K562 (cell line): ENCODE results near the gene BBX. TPM values are rescaled to one million over a fixed set of nuclear protein-coding genes. Genes with fewer than 3 reads are reported as not detected.

Experiments
- ATAC-seq: fragments of 200-7000 bp; cut with Tn5 transposase; 3 replicates; pipeline ENCODE4 v1.9.1; 2020; ENCODE audit warnings: moderate library complexity
- BruUV-seq: library from RNA; stranded (reverse); fragments of 400-500 nt; replicated peaks from 2 replicates; lab custom pipeline; 2021; lab: Mats Ljungman, UMichigan
- CTCF ChIA-PET: fragments of 300-600 bp; formaldehyde crosslinking; extraction: SDS; loops from one replicate; lab custom pipeline; 2021; ENCODE audit warnings: low intra/inter-chr PET ratio; lab: Yijun Ruan, JAX
- POLR2A ChIA-PET: fragments of 300-600, 350-650 bp; sonication (Branson Sonifier 250); formaldehyde crosslinking; extraction: SDS; loops from one replicate; lab custom pipeline; 2021; ENCODE audit warnings: antibody characterized with exemption, inconsistent platforms; lab: Yijun Ruan, JAX
- DNase-seq, 4 experiments: peaks; one replicate each; pipeline versions ENCODE4 v3.0.0 to v3.0.0-alpha.2; 2011 to 2018; ENCODE audit warnings: low spot score in 3 of 4, mixed read lengths in 3 of 4; ENCODE audit errors: extremely low read depth in 1 of 4
- FAIRE-seq: peaks from 2 replicates; lab custom pipeline; 2011; peaks lifted over from hg19 to GRCh38; lab: Jason Lieb, UNC
- H2AFZ ChIP-seq: 2 replicates; pipeline ENCODE4 v1.6.0; 2011; ENCODE audit warnings: low read depth, low read length, control low read depth, inconsistent platforms
- H3K27ac ChIP-seq: fragments of 200-600 bp; 3 replicates; pipeline ENCODE4 v1.8.0; 2011; ENCODE audit warnings: low read depth, mild to moderate bottlenecking, control low read depth, inconsistent platforms, low read length, moderate library complexity, mixed read lengths; ENCODE audit errors: extremely low read depth
- H3K27me3 ChIP-seq, 2 experiments: fragments of 300-600 bp in 1 of 2; 2 replicates in 1 of 2; 3 replicates in 1 of 2; pipeline versions ENCODE4 v1.6.0 to v1.8.0; 2011; ENCODE audit warnings: inconsistent platforms in 2 of 2, low read length in 2 of 2, mild to moderate bottlenecking in 1 of 2, mixed read lengths in 1 of 2, moderate library complexity in 1 of 2; ENCODE audit not compliant: control insufficient read depth in 2 of 2, insufficient read depth in 2 of 2
- H3K36me3 ChIP-seq: fragments of 300-600 bp; 3 replicates; pipeline ENCODE4 v1.8.0; 2011; ENCODE audit warnings: mild to moderate bottlenecking, low read length, inconsistent platforms; ENCODE audit not compliant: control insufficient read depth, insufficient read depth
- H3K4me1 ChIP-seq, 2 experiments: fragments of 200-600 bp in 1 of 2; replicated peaks in 1 of 2; 2 replicates in 1 of 2; 3 replicates in 1 of 2; pipeline versions ENCODE4 v1.5.1 to v1.8.0; 2011; ENCODE audit warnings: inconsistent platforms in 2 of 2, low read length in 2 of 2, mild to moderate bottlenecking in 1 of 2, mixed read lengths in 1 of 2, moderate library complexity in 1 of 2; ENCODE audit not compliant: control insufficient read depth in 2 of 2, insufficient read depth in 2 of 2
- H3K4me2 ChIP-seq: 2 replicates; pipeline ENCODE4 v1.6.1; 2011; ENCODE audit warnings: low read length, control low read depth, inconsistent platforms, mixed read lengths; ENCODE audit not compliant: insufficient read depth
- H3K4me3 ChIP-seq: fragments of 200-600 bp; sonication (generic), shearing (Covaris generic); 2 replicates; pipeline ENCODE4 v1.5.1; 2016; ENCODE audit warnings: control low read depth, inconsistent platforms
- H3K79me2 ChIP-seq: fragments of 200-600 bp; 3 replicates; pipeline ENCODE4 v1.8.0; 2011; ENCODE audit warnings: low read length, inconsistent platforms; ENCODE audit not compliant: control insufficient read depth, insufficient read depth
- H3K9ac ChIP-seq, 2 experiments: 2 replicates each; pipeline versions ENCODE4 v1.6.0 to v1.6.1; 2011; ENCODE audit warnings: low read depth in 2 of 2, low read length in 2 of 2, control low read depth in 1 of 2, inconsistent platforms in 1 of 2, mild to moderate bottlenecking in 1 of 2, mixed read lengths in 1 of 2; ENCODE audit not compliant: insufficient read depth in 1 of 2
- H3K9me1 ChIP-seq: one replicate; pipeline ENCODE4 v1.6.0; 2011; ENCODE audit warnings: inconsistent platforms, mild to moderate bottlenecking, low read length, moderate library complexity; ENCODE audit not compliant: control insufficient read depth, insufficient read depth
- H3K9me3 ChIP-seq: replicated peaks from 2 replicates; pipeline ENCODE4 v1.5.1; 2011; ENCODE audit warnings: low read depth, low read length, inconsistent platforms; ENCODE audit not compliant: control insufficient read depth, insufficient read depth
- H4K20me1 ChIP-seq: replicated peaks from 2 replicates; pipeline ENCODE4 v1.6.1; 2011; ENCODE audit warnings: low read length, inconsistent platforms, mixed read lengths; ENCODE audit not compliant: control insufficient read depth, insufficient read depth
- C11orf30 ChIP-seq: fragments of 450-650 bp; IDR thresholded peaks from 2 replicates; pipeline ENCODE4 v1.6.1; 2016; ENCODE audit warnings: low read depth, mild to moderate bottlenecking
- POLR2AphosphoS5 ChIP-seq: IDR thresholded peaks from 2 replicates; pipeline ENCODE4 v1.6.1; 2011; ENCODE audit warnings: mild to moderate bottlenecking, low read depth, low read length, moderate library complexity; ENCODE audit not compliant: control insufficient read depth, insufficient read depth
- SMAD1 ChIP-seq: fragments of 150-350 bp; IDR thresholded peaks from 2 replicates; pipeline ENCODE4 v1.6.1; 2014; ENCODE audit warnings: low read length, low read depth; ENCODE audit not compliant: partially characterized antibody
- ZBTB33 ChIP-seq: sonication (generic); formaldehyde crosslinking; IDR thresholded peaks from 2 replicates; pipeline ENCODE4 v1.8.1; 2023; ENCODE audit warnings: mild to moderate bottlenecking, missing genetic modification reagents
- ZNF316 ChIP-seq: fragments of 450-650 bp; IDR thresholded peaks from 2 replicates; pipeline ENCODE4 v1.6.1; 2016
- WGBS: fragments of 100-300 bp; shearing (Covaris generic); methylation state at CpG from one replicate; pipeline ENCODE4 v1.1.6; 2016; ENCODE audit warnings: low coverage, mixed read lengths; ENCODE audit not compliant: insufficient coverage; ENCODE audit errors: missing lambda C conversion rate; 5-methylcytosine and 5-hydroxymethylcytosine counted together
- in situ Hi-C: fragments of 300-500 bp; cut with MboI; formaldehyde crosslinking; loops from 4 replicates; pipeline ENCODE4 v1.15.0; 2018; ENCODE audit warnings: inconsistent platforms, mixed read lengths
- intact Hi-C: fragments of 100-400 bp; cut with micrococcal nuclease; formaldehyde crosslinking; loops from 2 replicates; pipeline ENCODE4 v1.14.2; 2022
- polyA plus RNA-seq, 8 experiments: library from polyadenylated mRNA; depleted of rRNA in 4 of 8; stranded (reverse) in 5 of 8; unstranded in 3 of 8; fragments of >200 nt; fragmentation: Nextera tagmentation in 2 of 8; fragmentation: Illumina TruSeq in 1 of 8; extraction: Ambion mirVana in 2 of 8; extraction: Trizol in 1 of 8; gene quantifications; 2 replicates each; pipeline versions ENCODE4 v1.2.1 to v1.2.3, GENCODE V29; 2011 to 2014; ENCODE audit warnings: inconsistent platforms in 1 of 8, missing spikeins in 1 of 8
- total RNA-seq, 7 experiments: library from RNA; depleted of rRNA in 6 of 7; stranded (reverse); fragments of >200 nt in 6 of 7; fragmentation: Illumina TruSeq in 2 of 7; extraction: Trizol in 2 of 7; gene quantifications; 2 replicates each; pipeline versions ENCODE4 v1.2.1 to v1.2.3, GENCODE V29; 2011 to 2021; ENCODE audit warnings: low replicate concordance in 1 of 7

Gene BBX
- total and polyA plus RNA-seq, 9 of the 15 experiments (the other 6 are each of a cell fraction or from before 2014, with no cell fraction given) = 4.9 to 19.5 (median 11.8) TPM

GRCh38 chr3:107630779-107631178, 108.0 kb downstream of the BBX start (continued):
- TF ChIP-seq SMAD1 = no peak

- Histone ChIP-seq H4K20me1 (0 out of 2 replicates have a peak, but pooled peaks cover 3% of the 10 kb centered on the region), H3K4me3 (no peak overlapping the region), H3K27me3 (no peaks in the 10 kb centered on the region), H3K9ac (no peak overlapping the region), H3K27ac (no peak overlapping the region), H3K36me3 (no peaks in the 10 kb centered on the region), H3K9me3 (no peaks in the 10 kb centered on the region), H3K4me1 (no peaks in the 10 kb centered on the region), H3K79me2 (no peaks in the 10 kb centered on the region), H3K9me1 (no peaks in the 10 kb centered on the region), H2AFZ (no peak overlapping the region), H3K4me2 (no peak overlapping the region)
- intact Hi-C loops = no loop called here
- BruUV-seq = no TSS peak
- FAIRE-seq = no peak
- 3% methylated on average over 2 of the region's 2 CpGs for WGBS
- no peak for DNase-seq
- in situ Hi-C loops = no loop called here
- no peak for ATAC-seq
- peak; percentile 26; the same call in 1 of the 2 replicates for TF ChIP-seq C11orf30
- 0 out of 2 replicates have a peak, but pooled peaks have one; percentile 12 for TF ChIP-seq ZNF316
- TF ChIP-seq POLR2AphosphoS5 = no peak
- TF ChIP-seq ZBTB33 (CRISPR knock-in tag) = no peak
- ChIA-PET CTCF (no interaction called here), POLR2A (no interaction called here)
Observed at GRCh38 chr3:107632576-107632975, 109.8 kb downstream of the BBX start.
